GM19438 (cell line): ENCODE data around the gene NRG3.

ENCODE experiments used
- ATAC-seq: cut with Tn5 transposase; IDR thresholded peaks from one replicate; pipeline ENCODE4 v1.9.1; 2021; ENCODE audit warnings: low read depth; ENCODE audit not compliant: unreplicated experiment

The NRG3 gene

DNA sequence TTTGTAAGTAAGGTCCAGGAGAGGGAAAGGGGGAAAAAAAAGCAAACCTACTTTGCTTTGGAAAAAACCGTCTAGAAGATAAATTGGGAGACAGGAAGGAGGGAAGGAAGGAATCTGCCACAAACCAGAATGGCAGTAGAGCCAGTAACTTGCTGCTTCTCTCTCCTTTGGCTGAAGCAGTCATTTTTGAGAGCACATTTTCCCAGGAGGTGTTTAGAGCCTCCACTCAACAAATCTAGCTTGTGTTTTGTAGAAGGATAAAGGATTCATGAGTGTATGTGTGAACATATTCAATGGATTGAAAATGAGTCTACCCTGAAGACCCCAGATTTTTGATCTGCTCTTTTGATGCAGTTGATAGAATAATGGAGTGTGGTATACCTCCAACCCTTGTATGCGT, 2.6 kb downstream of the NRG3 start:
- ATAC-seq = no peak

DNA sequence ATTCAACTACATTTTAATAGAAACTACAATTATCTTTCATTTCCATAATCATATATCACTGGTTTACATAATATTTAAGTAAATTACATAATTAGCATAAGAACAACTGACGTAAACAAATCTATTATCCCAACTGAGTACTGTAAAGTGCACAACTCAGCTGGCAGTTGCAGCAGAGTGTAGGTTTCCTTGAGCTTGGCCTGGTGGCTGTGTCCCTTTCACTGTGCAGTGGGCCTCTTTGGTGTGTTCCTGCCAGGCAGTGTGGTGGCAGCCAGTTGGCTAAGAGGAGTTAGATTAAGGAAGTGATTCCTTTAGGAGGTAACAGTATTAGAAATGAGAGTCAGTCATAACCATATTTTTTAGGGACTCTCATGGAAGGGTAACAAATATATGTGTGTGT, 7.0 kb downstream of the NRG3 start:
- ATAC-seq = no peak

DNA sequence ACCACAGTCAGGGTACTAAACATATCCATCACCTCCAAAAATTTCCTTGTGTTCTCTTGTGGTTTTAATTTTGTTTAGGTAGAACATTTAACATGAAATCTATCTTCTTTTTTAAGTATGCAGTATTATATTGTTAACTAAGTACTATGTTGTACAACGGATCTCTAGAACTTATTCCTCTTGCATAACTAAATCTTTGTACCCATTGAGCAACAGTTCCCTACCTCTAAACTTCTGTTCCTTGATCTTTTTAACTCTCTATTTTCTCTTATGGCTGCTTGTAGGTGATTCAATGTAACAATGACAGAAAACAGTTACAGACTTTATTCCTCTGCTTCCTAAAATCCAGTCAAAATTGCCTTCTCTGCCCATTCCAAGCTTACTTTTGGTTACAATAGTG, 9.9 kb downstream of the NRG3 start:
- ATAC-seq = no peak

DNA sequence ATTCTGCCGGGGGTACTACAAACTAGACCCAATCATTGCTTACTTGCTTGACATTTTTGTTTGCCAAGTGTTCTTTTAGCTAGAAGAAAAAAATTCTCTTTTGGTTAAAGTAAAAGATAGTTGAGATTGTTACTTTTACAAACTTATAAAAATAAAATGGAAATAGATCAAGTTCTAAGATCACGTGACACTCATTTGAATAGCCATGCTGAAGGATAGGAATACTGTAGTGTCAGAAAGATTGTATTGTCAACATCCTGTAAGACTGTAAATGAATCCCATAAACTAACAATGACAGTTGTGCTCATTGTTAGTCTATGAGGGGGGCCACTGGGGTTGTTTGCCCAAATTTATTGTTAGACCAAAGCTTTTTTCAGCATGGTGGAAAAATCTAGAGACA, 10.5 kb downstream of the NRG3 start:
- ATAC-seq = no peak

DNA sequence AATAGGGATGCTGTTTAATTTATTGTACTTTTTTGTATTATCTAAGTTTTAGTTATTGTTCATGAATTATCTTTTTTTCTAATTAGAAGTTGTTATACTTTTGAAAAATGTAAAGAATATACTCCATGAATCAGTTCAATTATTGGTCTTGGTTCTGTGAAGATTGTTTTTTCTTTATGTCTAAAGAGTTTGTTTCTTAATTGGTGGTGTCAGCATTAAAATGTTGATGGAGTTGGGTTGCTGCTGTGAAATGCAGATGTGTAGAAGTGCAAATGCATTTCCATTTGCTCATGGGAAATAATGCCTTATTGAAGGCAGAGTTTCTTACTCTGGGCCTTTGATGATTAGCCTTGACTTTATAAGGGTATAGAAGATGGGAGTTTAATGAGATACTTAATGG, 11.9 kb downstream of the NRG3 start:
- ATAC-seq = no peak

DNA sequence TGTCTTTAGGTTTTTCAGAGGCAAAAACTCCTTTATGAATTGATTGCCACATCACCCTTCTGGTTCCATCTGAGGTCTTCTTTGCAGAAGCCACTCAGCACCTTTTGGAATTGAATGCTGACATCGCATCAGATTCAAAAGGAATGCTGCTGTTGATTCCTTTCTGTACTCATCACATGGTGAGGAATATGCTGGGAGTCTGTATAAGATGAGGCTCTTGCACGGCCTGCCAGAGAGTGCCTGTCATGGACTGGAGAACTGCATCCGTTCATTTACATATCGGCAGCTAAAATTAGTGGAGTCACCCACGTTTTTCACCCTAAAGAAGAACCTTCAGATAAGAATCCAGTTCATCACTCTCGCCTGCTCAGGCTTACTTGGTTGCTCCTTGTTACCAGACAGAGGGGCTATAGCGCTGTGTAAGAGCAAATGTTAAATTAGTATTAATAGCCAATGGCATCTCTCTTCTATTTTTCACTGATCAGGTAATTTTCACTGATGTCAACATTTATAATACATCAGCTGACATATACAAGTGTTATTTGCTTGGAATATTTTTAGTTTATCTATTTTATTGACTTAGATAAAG, 14.3 kb downstream of the NRG3 start:
- no peak for ATAC-seq

DNA sequence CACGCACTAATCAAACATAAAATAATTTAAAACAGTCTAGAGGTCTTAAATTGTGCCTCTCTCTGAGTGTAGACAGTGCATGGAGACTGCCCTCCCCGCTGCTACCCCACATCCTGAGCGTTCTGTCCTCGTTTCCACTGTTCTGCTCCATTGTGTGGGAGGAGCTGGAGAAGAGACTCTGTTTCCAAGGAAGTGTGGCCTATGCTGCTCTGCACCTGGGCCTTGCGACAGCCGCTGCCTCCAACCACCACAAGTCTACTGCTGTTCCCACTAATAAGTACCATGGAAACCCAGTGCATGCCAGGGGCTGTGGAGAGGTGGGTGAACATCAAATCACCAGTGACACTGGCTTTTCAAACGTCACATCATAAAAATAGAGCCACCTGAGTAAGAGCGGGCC, 19.6 kb downstream of the NRG3 start:
- no peak for ATAC-seq

DNA sequence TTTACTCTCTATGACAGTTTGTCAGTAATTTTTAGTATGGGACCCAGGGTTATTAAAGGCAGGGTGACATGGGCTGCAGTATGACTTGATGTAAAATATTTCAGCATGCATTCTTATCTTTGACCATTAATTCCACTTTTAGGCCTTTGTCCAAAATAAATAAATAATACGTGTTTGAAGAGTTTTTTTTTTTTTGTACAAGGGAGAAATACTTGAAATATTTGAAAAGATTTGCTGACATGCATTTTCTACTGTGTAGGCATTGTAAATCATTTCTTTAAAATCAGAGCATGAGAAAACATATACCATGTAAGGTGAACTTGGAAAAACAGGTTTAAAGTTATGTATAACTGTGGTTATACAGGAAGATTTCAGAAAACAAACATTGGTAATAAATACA, 23.5 kb downstream of the NRG3 start:
- ATAC-seq = no peak

DNA sequence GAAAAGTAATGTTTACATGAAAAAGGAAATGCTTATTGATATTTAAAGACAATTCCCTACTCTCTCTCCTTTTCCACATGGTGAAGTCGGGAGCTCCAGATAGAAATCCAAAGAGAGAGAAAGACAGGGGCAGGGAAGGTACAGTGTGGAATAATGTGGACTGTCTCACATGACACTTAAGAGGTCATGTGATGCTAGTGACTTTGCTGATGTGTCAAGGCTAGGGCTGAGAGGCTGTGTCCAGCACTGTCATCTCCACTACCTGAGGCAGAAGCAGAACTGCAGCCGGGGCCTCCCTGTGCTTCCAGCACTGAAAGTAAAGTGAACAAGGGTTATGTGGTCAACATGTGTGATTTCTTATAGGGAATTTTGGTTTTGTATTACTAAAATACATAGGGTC, 26.0 kb downstream of the NRG3 start:
- no peak for ATAC-seq

DNA sequence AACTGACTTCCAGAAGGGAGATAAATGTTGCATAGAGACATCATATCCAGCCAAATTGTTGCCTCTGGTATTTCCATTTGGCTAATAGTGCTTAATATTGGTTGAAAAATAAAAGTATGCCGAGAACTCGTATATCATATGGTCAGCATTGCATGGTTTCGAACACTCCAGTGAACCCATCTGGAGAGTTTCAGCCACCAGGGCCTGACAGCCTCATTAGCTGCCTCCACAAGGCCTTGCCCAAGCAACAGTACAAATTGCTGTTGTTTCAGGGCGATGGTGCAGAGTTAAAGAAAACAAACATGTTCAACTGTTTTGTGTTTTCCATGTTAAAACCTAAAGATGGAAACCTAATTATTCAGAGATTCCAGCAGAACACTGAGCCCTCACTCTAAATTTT, 28.5 kb downstream of the NRG3 start:
- ATAC-seq = no peak

DNA sequence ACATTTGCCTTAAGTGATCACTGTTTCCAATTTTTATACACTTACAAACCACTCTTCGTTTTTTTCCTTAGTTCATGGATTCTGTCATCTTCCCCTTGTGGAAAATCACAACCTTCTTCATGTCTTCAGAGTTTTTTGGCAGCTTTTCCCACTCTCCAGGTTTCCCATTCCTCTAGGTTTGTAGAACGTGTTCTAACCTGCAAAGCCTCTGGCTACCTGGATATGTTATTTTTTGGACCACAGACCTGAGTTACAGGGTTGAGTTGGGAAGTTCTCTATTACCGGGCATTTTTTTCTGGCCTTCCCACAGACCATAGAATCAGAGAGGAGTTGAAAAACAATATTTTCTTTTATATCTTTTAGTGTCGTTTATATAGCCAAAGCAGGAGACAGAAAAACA, 30.2 kb downstream of the NRG3 start:
- ATAC-seq = no peak

DNA sequence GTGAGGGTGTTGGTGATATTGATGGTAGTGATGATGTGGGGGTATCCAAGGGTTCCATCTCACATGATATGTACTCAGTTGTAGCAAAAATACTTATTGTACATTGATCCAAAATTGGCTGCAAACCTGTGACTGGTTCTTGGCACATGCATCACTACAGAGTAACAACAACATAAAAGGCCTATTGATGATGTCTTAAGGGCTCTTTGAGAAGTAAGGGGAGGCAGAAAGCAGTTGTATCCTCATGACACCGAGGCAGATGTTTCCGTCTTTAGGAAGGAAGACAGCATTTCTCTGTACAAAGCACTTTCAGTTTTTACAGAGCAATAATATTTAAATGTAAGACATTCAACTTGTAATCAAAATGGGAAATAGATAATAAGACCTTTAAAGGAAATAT, 34.5 kb downstream of the NRG3 start:
- ATAC-seq = no peak

DNA sequence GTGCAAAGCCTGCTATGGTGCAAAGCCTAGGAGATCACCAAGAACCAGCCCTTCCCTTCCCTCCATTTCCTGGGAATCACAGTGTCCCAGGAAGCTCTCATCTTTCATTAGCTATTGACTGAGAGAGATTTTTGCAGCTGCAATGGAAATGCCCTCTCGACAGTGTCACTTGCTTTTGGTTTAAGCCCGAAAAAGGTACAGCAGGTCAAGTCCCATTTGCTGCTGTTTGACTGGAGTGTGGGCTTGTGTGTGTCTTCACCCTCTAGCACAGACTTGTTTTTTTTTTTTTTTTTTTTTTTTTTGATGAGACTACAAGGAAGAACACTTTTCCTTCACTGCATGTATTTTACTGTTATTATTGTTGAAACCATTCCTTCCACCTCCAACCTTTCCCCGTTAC, 36.3 kb downstream of the NRG3 start:
- no peak for ATAC-seq

DNA sequence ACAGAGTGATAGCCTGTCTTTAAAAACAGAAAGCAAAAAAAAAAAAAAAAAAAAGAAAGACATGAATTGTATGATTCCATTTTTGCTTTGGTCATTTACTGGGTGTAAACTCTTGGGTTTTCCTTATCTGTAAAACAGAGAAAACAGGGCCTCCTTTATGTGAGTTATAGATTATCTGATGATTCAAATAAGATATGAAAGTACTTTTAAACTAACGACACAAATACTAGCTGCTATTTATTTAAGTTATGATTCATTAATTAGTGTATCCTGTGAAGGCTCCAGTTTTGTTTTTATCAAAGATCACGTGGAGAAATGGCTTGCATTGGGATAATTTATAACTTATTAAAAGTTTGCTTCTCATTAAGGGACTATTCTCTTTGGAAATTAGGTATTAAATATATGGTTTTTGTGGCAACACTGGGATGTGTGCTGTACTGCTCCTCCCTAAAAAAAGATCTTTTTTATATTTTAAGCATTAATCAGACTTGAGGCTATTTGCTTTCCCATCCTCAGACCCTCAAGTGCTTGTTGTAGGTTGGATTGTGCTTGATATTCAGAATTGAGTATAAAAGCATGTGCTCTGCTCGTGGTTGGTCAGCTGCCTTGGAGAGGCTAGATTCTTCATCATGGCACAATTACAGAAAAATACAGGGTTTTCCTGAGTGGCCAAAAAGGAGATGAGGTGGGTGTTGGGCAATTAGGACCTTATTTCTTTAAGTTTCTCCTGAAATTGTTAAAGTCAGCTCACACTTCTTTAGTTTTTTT, 39.9 kb downstream of the NRG3 start:
- no peak for ATAC-seq

DNA sequence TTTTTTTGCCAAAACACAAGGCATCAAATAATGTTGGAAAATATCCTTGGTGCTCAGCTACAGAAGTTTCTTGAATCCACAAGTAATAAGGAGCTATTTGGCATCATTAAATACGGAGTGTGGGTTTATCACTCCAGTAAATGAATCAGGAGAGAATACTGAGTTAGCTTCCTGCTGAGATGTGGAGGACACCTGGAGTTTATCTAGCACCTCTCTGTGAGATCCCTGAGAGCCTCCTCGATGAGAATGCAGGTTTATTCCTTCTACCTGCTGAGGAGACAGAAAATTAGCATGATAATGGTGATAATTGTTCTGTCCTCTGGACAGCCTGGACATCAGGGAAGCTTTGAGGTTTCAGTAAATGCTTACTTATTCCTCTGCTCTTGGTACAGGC, 40.5 kb downstream of the NRG3 start:
- ATAC-seq = no peak

DNA sequence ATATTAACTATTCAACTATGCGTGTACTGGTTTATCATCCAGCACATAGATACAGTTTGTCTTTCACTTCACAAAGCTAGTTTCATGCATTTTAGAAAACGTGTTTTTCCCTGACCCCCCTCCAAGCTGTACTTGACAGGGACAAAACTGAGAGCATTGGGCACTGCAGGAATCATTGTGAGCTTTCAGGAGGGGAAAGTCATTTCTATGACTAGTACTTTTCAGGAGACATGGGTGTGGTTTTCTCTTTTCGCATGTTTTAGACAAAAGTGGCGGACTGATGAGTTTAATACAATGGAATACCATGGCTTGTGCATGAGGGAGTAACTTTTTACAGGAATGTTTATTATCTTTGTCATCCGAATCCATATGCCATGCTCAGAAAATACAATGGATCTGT, 42.7 kb downstream of the NRG3 start:
- no peak for ATAC-seq

DNA sequence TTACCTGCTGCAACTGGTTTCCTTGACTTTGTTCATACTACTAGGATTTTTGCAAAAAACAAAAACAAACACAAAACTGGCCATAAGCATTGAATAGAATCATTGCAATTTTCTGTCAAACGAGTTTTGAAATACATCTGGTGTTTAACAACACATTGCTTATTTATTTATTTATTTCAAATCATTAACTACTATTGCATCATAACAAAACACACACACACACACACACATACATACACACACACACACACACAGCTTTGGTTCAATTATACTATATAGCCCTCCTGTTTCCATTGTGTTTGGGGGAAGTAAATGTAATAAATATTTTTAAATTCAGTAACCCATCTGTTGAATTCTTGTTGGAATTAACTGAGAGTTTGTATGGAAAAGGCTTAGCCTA, 43.8 kb downstream of the NRG3 start:
- ATAC-seq = no peak

DNA sequence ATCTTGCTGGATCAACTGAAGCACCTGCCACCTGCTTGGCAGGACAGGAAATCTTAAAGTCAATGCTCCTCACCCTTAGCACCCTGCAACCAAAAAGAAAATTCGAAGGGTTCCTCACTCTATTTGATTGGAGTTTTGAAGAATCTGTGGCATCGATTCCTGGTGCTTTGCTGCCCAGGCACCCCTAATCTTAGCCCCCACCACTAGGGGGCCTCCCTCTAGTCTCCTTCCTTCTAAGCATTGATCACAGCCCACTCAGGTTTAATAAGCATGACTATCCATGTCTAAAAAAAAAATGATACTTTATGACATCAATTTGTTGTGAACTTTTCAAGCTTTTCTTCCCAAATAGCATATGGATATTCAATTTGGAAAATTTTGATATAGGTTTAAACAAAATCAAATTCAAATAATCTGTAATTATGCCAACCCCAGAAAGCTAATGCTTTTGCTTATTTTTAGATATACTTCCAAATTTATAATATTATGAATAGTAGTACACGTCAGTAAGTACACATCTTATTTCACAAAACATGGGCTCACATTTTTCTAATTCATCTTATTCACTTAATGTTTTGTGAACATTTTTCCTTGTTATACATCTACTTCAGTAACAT, 45.3 kb downstream of the NRG3 start:
- no peak for ATAC-seq

DNA sequence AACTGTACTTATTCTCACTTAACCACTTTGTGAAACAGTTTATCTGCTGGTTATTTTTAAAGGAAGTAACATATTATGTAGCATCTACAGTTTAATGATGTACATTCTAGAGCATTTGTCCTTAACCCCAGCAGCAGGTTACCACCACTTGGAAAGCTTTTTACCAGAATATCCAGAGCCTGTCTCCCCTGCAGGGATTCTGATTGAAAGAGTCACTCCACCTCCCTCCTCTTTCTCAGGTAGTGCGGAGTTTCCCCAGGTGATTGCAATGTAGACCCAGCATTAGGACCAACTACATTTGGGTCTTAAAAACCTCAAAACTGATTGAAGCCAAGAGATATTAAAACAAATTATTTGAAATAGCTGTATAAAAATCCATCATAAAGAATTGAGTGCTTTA, 53.1 kb downstream of the NRG3 start:
- no peak for ATAC-seq

DNA sequence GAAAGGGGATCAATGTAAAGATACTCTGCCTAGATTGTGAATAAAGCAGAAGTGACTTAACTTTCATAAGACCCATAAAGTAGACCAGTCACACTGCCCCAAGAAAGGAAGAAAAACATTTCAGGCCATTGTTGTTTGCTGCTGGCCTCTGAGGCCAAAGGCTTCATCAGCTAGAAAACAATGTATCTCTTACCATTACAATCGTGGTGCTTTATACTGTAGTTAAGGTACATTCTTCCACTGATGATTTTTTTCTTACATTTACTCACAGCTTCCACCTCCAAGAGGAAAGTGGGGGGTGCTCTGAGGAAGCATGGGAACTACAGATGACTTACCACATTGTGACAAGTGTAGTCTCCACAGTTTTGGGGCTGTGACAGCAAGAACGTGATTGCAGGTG, 68.6 kb downstream of the NRG3 start:
- ATAC-seq = no peak

DNA sequence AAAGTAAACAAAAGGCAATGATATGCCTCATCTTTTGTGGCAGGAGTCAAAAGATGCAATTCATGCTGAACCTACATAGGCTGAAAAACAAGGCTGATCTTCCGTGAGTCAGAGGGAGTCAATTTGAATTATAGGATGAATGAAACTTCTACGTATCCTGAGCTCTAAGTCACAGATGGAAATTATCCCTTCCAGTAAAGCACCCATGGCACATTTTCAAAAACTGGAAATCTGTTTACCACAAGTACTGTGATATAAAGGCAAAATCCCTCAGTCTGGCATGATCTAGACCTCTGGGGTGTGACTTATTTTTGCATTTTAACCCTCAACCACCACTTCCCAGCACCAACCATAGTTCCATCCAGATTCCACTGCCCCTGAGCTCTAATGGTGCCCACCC, 69.6 kb downstream of the NRG3 start:
- no peak for ATAC-seq

DNA sequence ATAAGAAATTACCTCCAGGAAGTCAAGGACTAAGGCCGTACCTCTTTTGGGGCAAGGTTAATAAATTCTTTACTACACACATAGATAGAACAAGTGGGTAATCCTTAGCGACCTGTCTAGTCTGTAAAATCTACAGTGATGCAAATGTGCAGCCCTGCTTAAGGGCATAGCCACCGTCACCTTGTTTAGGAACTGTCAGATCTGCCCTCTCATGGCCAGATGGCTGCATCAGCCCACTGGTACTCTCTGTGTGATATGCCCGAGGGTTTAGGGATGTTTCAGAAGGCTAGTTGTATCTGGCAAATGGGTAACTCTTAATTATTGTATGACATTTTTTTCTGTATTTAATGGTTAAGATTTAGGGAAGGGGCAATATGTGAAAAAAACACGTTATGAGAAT, 74.3 kb downstream of the NRG3 start:
- no peak for ATAC-seq
